Activated CD4-positive, alpha-beta T cell treated with anti-CD3 and anti-CD28 coated beads, Interleukin-2, amount 10 ng/mL, durations not matched to agents 7 days and 5 days (primary cell): ENCODE results near the gene GLIS2. TPM values are rescaled to one million over a fixed set of nuclear protein-coding genes. Genes with fewer than 3 reads are reported as not detected.

ENCODE experiments used
- CTCF ChIA-PET: fragments of 350-600 bp; sonication (Branson Sonifier 250); formaldehyde crosslinking; loops from one replicate; lab custom pipeline; 2021; ENCODE audit warnings: antibody characterized with exemption; lab: Charles Lee
- POLR2A ChIA-PET: fragments of 350-600 bp; sonication (Branson Sonifier 250); formaldehyde crosslinking; loops from one replicate; lab custom pipeline; 2021; ENCODE audit warnings: antibody characterized with exemption; lab: Charles Lee
- DNase-seq: peaks from one replicate; pipeline ENCODE4 v3.0.0-alpha.2; 2020
- H3K27ac Mint-ChIP-seq: one replicate; pipeline ENCODE4 v1.8.0; 2021; ENCODE audit warnings: mild to moderate bottlenecking, moderate library complexity, mixed read lengths
- H3K27me3 Mint-ChIP-seq: one replicate; pipeline ENCODE4 v1.8.0; 2021; ENCODE audit warnings: mixed read lengths
- H3K36me3 Mint-ChIP-seq: one replicate; pipeline ENCODE4 v1.8.0; 2021; ENCODE audit warnings: low read depth, mixed read lengths
- H3K4me1 Mint-ChIP-seq: one replicate; pipeline ENCODE4 v1.8.0; 2021; ENCODE audit warnings: mixed read lengths
- H3K4me3 Mint-ChIP-seq: one replicate; pipeline ENCODE4 v1.8.0; 2021; ENCODE audit warnings: mild to moderate bottlenecking, moderate library complexity, mixed read lengths
- H3K9me3 Mint-ChIP-seq: one replicate; pipeline ENCODE4 v1.8.0; 2021; ENCODE audit warnings: mixed read lengths
- total RNA-seq, 2 experiments: library from RNA; stranded (reverse); gene quantifications; one replicate each; pipeline ENCODE4 v1.2.3, GENCODE V29; 2021

GLIS2 gene
- total RNA-seq, 2 experiments from 2014 or later: 0.12 to 0.17 TPM

- ChIA-PET CTCF (interaction anchor here (0.6 to 4.1 kb wide), 8 partner anchors 9 to 231 kb away, joined by 3 to 16 read pairs (median 3); no protein-coding TSS in a partner anchor), POLR2A (no interaction called here)
- Mint-ChIP-seq H3K4me3 (no peak overlapping the region), H3K27ac (no peak overlapping the region), H3K36me3 (peaks cover 2% of the 10 kb centered on the region), H3K4me1 (peaks cover 23% of the 10 kb centered on the region), H3K9me3 (no peaks in the 10 kb centered on the region), H3K27me3 (peaks cover 15% of the 10 kb centered on the region)
- DNase-seq: no peak
These were observed 1.9 kb downstream of the GLIS2 start for GRCh38 chr16:4317532-4318450.

DNA sequence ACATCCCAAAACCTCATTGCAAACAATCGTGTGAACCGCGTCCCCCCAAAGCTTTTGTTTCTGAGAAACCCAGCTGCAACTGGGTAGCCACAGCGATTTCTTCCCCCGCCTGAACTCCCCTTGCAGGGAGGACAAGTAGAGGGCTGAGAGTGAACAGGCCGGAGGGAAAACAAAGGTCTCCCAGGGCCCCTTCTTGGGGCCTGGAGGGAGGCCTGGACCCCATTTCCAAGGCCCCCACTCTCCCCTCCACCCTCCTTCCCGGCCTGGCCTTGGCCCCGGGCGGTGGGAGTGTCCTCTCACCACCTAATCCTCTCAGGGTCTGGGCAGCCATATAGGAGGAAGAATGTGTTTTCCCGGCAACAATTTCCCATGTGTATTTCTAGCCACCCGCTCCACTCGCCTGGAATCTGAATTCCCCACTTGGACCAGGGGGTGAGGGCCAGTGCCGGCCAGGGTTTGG is 2.6 kb downstream of the GLIS2 start:
- Mint-ChIP-seq H3K27ac (no peak overlapping the region), H3K4me3 (no peak overlapping the region), H3K4me1 (peaks cover 23% of the 10 kb centered on the region), H3K36me3 (peaks cover 2% of the 10 kb centered on the region), H3K9me3 (no peaks in the 10 kb centered on the region), H3K27me3 (peaks cover 15% of the 10 kb centered on the region)
- CTCF ChIA-PET: interaction anchor here (0.6 to 4.1 kb wide), 6 partner anchors 10 to 199 kb away, joined by 3 to 16 read pairs (median 4); no protein-coding TSS in a partner anchor
- POLR2A ChIA-PET: no interaction called here
- no peak for DNase-seq

GRCh38 chr16:4318967-4319366 is 3.1 kb downstream of the GLIS2 start:
- H3K36me3 Mint-ChIP-seq: peaks cover 2% of the 10 kb centered on the region
- POLR2A ChIA-PET: no interaction called here

DNA sequence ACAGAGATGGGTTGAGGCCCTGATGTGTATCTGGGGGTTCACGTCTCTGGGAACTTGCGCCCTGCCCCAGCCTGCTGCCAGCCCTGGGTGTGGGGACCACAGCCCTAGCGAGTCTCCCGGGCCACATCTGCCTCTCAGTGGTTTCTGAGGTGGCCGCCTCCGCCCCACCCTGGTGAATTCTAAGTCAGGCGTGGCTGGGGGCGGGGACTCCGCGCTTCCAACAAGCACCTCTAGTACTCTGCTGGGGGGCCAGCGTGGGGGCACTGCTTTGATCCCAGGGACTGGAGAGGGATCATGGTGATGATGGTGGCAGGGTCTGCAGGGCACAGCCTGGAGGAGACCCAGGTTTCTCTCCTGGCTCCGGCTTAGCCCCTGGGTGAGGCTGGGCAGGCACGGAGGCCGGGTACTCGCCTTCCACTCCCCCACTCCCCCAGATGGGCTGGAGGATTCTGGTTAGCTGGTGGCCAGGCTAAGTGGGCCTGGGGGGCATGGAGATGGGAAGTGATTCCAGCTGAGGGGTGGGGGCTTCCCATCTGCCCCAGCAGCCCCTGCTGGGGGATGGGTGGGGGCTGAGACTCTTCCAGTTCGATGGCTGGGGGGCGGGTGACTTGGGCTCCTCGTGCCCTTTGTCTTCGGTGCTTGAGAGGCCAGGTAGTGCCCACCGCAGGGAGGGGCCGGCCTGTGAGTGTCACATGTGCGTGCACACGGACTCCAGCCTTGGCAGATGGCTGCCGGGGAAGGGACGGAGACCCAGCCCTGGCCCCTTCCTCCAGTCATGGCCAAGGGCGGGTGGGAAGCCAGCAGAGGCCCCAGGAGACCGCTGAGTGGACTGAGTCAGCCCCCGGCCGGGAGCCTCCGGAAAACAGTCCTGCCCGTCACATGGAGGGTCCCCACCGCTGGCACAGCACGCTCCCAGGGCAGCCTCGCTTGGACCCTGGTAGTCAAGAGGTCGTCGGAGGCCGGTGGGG is 3.9 kb downstream of the GLIS2 start:
- peak; percentile 72 for DNase-seq
- H3K9me3 Mint-ChIP-seq: no peaks in the 10 kb centered on the region
- H3K4me3 Mint-ChIP-seq: no peak overlapping the region
- H3K27me3 Mint-ChIP-seq: peaks cover 4% of the 10 kb centered on the region
- no peaks in the 10 kb centered on the region for H3K36me3 Mint-ChIP-seq
- CTCF ChIA-PET: interaction anchor here (1.5 to 4.1 kb wide), 2 partner anchors 11 to 66 kb away, joined by 6 to 16 read pairs; no protein-coding TSS in a partner anchor
- POLR2A ChIA-PET: no interaction called here
- H3K27ac Mint-ChIP-seq: no peak overlapping the region
- H3K4me1 Mint-ChIP-seq: peaks cover 15% of the 10 kb centered on the region

More at GRCh38 chr16:4318967-4319366, 3.1 kb downstream of the GLIS2 start:
- CTCF ChIA-PET: interaction anchor here (1.5 to 4.1 kb wide), 2 partner anchors 10 to 65 kb away, joined by 6 to 16 read pairs; no protein-coding TSS in a partner anchor
- peaks cover 12% of the 10 kb centered on the region for H3K27me3 Mint-ChIP-seq
- H3K9me3 Mint-ChIP-seq: no peaks in the 10 kb centered on the region
- H3K27ac Mint-ChIP-seq: no peak overlapping the region
- no peak overlapping the region for H3K4me3 Mint-ChIP-seq
- peaks cover 23% of the 10 kb centered on the region for H3K4me1 Mint-ChIP-seq
- no peak for DNase-seq

GRCh38 chr16:4320571-4321137 is 4.8 kb downstream of the GLIS2 start:
- Mint-ChIP-seq H3K4me3 (no peak overlapping the region), H3K27me3 (peaks cover 2% of the 10 kb centered on the region), H3K27ac (no peak overlapping the region), H3K9me3 (no peaks in the 10 kb centered on the region), H3K36me3 (no peaks in the 10 kb centered on the region), H3K4me1 (peaks cover 12% of the 10 kb centered on the region)
- POLR2A ChIA-PET: no interaction called here
- DNase-seq: no peak
- CTCF ChIA-PET: interaction anchor here (0.7 to 4.1 kb wide), 4 partner anchors 8 to 48 kb away, joined by 3 to 16 read pairs (median 4); partner anchors contain the start of gene TFAP4

- CTCF ChIA-PET: interaction anchor here (0.7 to 4.1 kb wide), 5 partner anchors 9 to 68 kb away, joined by 3 to 16 read pairs (median 4); partner anchors contain the start of gene TFAP4
These were observed 5.6 kb downstream of the GLIS2 start for GRCh38 chr16:4321286-4322120.

DNA sequence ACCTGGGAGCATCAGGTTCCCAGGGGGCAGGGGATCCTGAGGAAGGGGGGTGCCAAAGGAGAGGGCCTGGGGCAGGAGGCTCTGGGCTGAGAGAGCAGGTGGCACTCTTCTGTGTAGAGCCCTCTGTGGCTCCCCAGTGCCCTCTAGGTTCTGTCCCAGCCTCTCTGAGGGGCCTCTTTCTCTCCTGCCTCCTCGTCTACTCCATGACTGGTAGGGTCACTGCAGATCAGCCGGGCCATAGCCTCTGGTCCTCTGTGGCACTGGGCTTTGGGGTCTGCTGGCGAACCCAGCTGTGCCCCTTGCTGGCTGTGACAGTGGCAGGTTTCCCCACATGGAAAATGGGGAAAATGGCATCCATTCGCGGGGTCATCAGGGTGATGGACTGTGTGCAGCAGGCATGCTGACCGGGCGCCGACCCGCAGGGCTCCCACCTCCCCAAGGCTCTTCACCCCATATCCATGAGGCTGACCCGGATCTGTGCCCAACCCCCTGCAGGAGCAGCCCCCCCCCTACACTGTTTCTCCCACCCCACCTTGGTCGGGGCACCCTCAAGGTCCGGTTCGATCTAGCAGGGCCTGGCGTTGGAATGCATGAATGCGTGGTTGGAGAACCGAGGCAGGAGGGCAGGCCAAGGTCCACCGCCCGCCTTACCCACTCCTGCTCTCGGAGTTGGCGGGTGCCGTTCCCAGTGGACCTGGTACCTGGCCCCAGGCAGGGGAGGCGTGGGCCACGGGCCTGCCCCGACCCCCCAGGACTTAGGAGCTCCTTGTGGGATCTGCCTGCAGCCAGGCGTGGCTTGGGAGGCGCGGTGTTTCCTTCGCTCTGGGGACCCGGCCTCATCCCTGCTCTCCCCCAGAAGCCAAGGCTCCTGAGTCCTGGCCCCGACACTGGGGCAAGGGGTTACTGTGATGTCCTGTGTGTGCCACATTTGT is 6.5 kb downstream of the GLIS2 start:
- no peaks in the 10 kb centered on the region for H3K9me3 Mint-ChIP-seq
- ChIA-PET CTCF (interaction anchor here (1.5 to 2.0 kb wide), 2 partner anchors 34 to 69 kb away, joined by 4 to 5 read pairs; no protein-coding TSS in a partner anchor), POLR2A (no interaction called here)
- no peaks in the 10 kb centered on the region for H3K36me3 Mint-ChIP-seq
- DNase-seq: no peak
- peaks cover 12% of the 10 kb centered on the region for H3K4me1 Mint-ChIP-seq
- H3K4me3 Mint-ChIP-seq: no peak overlapping the region
- H3K27ac Mint-ChIP-seq: no peak overlapping the region
- H3K27me3 Mint-ChIP-seq: peaks cover 2% of the 10 kb centered on the region

More at GRCh38 chr16:4321286-4322120, 5.6 kb downstream of the GLIS2 start:
- H3K36me3 Mint-ChIP-seq: no peaks in the 10 kb centered on the region
- no peak overlapping the region for H3K4me3 Mint-ChIP-seq
- DNase-seq: no peak
- H3K4me1 Mint-ChIP-seq: peaks cover 12% of the 10 kb centered on the region
- POLR2A ChIA-PET: no interaction called here
- no peaks in the 10 kb centered on the region for H3K9me3 Mint-ChIP-seq
- no peak overlapping the region for H3K27ac Mint-ChIP-seq
- H3K27me3 Mint-ChIP-seq: peaks cover 2% of the 10 kb centered on the region

DNA sequence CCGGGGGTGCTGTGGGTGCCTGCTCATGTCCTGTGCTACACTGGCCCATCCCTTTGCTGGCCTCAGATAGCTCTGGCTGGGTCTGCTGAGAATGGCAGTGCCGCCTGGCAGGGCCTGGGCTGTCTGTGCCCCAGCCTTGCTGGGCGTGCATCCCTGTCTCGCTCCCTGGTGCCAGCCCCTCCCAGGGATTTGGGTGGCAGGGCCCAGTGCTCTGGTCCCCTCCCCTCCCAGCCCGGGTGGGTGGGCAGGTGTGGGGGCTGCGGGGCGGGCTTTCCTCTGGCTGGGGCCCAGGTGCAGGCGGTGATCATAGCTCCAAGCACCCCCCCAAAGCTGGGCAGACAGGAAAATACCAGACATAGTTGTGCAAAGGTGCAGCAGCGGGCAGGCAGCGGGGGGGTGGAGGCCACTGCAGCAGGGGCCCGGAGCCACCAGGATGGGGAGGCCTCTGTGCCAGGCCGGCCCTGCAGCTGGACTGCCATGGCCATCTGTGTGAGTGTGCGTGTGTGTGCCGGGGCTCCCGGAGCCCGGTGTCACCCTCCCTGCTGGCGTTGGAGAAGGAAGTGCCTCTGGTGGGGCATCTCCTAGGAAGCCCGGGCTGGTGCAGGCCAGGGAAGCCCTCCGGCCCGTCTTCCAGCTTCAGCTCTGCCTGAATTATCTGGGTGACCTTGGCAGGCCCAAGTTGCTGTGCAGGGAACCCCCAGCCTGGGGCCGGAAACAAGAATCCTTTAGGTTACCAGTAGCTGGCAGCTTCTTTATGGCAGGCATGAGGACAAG is 7.4 kb downstream of the GLIS2 start:
- CTCF ChIA-PET: interaction anchor here (1.5 to 2.0 kb wide), 2 partner anchors 35 to 70 kb away, joined by 4 to 5 read pairs; no protein-coding TSS in a partner anchor

GRCh38 chr16:4323845-4324488 is 8.1 kb downstream of the GLIS2 start:
- H3K4me1 Mint-ChIP-seq: peaks cover 15% of the 10 kb centered on the region
- peaks cover 2% of the 10 kb centered on the region for H3K27me3 Mint-ChIP-seq
- CTCF ChIA-PET: interaction anchor here (0.5 to 1.5 kb wide), 3 partner anchors 14 to 408 kb away, joined by 3 to 5 read pairs (median 4); no protein-coding TSS in a partner anchor
- no peak overlapping the region for H3K4me3 Mint-ChIP-seq
- no peaks in the 10 kb centered on the region for H3K36me3 Mint-ChIP-seq
- H3K27ac Mint-ChIP-seq: no peak overlapping the region
- no peaks in the 10 kb centered on the region for H3K9me3 Mint-ChIP-seq
- POLR2A ChIA-PET: no interaction called here
- DNase-seq: no peak

More for the DNA sequence above, 7.4 kb downstream of the GLIS2 start:
- Mint-ChIP-seq H3K9me3 (no peaks in the 10 kb centered on the region), H3K27me3 (peaks cover 2% of the 10 kb centered on the region), H3K36me3 (no peaks in the 10 kb centered on the region), H3K4me1 (peaks cover 15% of the 10 kb centered on the region), H3K27ac (no peak overlapping the region), H3K4me3 (no peak overlapping the region)
- POLR2A ChIA-PET: no interaction called here
- DNase-seq: no peak
